Choroid plexus epithelial cell (primary cell): ENCODE measurements around the gene PVR.
A peak's percentile ranks its signal among the peaks of the same experiment; 100 is the strongest.

Experiments
- DNase-seq: peaks from one replicate; pipeline ENCODE4 v3.0.0-alpha.2; 2010; ENCODE audit warnings: low read depth
- H3K4me3 ChIP-seq: 2 replicates; pipeline ENCODE4 v1.5.1; 2011; ENCODE audit warnings: low read depth, mild to moderate bottlenecking, control low read depth, low read length, moderate library complexity
- TF ChIP-seq, protein P1 (sequence below): conservative IDR thresholded peaks from 2 replicates; pipeline ENCODE4 v1.5.1; 2011; ENCODE audit warnings: low read depth, mild to moderate bottlenecking, control low read depth, inconsistent platforms, low read length, moderate library complexity

Gene PVR

DNA sequence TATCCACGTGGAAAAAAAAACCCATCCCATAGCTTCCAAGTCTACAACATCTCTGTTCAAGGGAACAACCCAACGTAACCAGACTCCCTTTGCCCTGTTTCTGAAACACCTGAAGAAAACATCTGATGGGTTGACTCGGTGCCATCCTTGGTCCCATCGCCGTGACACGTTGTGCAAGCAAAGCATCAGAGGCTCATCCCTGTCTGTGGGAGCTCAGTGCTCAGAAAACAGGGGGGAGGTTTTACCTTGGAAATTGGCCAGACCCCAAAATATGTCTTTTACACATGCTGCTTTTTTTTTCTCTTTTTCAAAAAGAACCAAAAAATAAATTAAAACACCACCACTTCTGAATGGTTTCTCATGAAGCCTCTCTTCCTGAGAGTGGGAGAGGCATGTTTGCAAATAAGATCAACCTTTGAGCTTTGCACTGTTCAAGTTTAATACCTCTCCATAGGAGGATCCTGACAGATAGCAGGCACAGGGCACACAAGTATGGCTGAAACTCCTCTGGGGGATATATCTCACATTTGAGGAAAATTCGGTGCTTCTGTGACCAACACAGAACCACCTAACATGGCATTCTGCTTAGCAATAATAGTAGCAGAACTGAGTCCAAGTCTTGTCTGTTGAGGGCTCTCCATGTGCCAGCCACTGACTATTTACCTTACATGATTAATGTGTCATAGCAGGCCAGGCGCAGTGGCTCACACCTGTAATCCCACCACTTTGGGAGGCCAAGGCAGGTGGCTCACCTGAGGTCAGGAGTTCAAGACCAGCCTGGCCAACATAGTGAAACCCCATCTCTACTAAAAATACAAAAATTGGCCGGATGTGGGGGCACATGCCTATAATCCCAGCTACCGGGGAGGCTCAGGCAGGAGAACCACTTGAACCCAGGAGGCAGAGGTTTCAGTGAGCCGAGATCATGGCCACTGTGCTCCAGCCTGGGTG, 7.0 kb upstream of the PVR start:
- no peak for DNase-seq
- TF ChIP-seq, protein P1, sequence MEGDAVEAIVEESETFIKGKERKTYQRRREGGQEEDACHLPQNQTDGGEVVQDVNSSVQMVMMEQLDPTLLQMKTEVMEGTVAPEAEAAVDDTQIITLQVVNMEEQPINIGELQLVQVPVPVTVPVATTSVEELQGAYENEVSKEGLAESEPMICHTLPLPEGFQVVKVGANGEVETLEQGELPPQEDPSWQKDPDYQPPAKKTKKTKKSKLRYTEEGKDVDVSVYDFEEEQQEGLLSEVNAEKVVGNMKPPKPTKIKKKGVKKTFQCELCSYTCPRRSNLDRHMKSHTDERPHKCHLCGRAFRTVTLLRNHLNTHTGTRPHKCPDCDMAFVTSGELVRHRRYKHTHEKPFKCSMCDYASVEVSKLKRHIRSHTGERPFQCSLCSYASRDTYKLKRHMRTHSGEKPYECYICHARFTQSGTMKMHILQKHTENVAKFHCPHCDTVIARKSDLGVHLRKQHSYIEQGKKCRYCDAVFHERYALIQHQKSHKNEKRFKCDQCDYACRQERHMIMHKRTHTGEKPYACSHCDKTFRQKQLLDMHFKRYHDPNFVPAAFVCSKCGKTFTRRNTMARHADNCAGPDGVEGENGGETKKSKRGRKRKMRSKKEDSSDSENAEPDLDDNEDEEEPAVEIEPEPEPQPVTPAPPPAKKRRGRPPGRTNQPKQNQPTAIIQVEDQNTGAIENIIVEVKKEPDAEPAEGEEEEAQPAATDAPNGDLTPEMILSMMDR: no peak
- H3K4me3 ChIP-seq: no peak overlapping the region

DNA sequence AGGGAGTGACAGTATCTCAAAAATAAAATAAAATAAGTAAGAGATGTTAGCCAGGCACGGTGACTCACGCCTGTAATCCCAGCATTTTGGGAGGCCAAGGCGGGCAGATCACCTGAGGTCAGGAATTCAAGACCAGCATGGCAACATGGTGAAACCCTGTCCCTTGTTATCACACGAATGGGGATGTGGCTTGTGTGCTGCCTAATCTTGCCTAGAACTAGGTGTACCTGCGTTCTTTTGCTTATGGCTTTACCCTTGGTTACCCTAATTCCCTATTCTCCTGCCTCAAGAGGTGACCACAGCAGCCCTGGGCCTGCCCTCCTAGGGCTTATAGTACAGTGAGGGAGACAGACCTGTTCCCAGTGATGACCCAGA, 6.3 kb upstream of the PVR start:
- H3K4me3 ChIP-seq: no peak overlapping the region
- TF ChIP-seq, protein P1: no peak
- DNase-seq: no peak

GRCh38 chr19:44640518-44640917, 3.2 kb upstream of the PVR start:
- TF ChIP-seq, protein P1: no peak
- peak; percentile 31 for DNase-seq
- no peak overlapping the region for H3K4me3 ChIP-seq

DNA sequence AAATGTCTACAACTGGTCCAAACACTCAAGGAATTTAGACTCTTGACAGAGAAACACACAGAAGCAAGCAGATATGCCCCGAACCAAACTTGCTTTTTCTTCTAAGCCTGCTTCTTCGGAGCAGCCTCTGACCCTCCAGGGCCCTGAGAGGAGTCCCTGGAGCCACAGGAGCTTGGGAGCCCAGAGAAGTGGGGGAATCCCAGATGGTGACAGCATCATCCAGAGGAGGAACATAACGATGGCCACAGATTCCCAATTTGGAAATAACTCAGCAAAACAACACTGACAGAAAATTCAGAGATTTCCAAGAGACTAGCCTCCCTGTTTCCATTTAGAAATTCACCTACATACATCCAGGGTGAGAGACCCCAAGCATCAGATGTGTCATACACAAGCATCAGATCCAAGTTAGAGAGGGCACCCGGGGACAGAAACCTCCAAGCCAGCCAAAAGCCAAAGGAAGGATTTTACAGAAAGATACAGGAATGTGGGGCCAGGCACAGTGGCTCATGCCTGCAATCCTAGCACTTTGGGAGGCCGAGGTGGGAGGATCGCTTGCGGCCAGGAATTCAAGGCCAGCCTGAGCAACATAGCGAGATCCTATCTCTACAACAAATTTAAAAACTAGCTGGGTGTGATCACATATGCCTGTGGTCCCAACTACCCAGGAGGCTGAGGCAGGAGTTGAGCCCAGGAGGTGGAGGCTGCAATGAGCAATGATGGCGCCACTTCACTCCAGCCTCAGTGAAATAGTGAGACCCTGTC, 2.0 kb upstream of the PVR start:
- no peak overlapping the region for H3K4me3 ChIP-seq
- TF ChIP-seq, protein P1: no peak
- DNase-seq: no peak

GRCh38 chr19:44642377-44642776, 1.3 kb upstream of the PVR start:
- TF ChIP-seq, protein P1: no peak
- no peak overlapping the region for H3K4me3 ChIP-seq
- DNase-seq: no peak

DNA sequence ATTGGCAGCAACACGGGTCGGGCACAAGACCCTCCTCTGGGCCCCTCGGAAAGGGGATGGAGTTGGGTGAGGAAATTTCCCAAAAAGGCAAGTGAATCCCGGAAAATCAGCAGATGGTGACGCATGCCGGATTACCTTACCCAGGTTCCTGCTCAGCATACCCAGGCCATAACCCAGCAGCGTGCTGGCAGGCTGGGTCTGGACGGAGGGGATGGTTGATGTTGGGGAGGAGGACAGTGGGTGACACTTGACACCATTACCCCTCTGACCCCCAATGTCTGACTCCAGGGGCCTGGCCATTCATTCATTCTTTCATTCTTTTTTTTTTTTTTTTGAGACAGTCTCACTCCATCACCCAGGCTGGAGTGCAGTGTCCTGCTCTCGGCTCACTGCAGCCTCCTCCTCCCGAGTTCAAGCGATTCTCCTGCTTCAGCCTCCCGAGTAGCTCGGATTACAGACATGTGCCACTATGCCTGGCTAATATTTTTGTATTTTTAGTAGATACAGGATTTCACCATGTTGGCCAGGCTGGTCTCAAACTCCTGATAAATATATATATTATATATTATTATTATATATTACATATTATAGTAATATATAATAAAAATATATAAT, 799 bp downstream of the PVR start:
- DNase-seq: peak; percentile 33
- TF ChIP-seq, protein P1: no peak
- peak overlapping the region; percentile 83 for H3K4me3 ChIP-seq
